HepG2 (cell line): ENCODE results near the gene CA11. TPM values are rescaled to one million over a fixed set of nuclear protein-coding genes. Genes with fewer than 3 reads are reported as not detected.
A peak's percentile ranks its signal among the peaks of the same experiment; 100 is the strongest.

Experiments used
- ATAC-seq: fragments of 200-7000 bp; cut with Tn5 transposase; 3 replicates; pipeline ENCODE4 v1.9.1; 2020; ENCODE audit warnings: mild to moderate bottlenecking, moderate library complexity
- BruUV-seq: library from RNA; stranded (reverse); fragments of 400-500 nt; replicated peaks from 2 replicates; lab custom pipeline; 2021; lab: Mats Ljungman, UMichigan
- CTCF ChIA-PET: fragments of 300-600 bp; formaldehyde crosslinking; extraction: SDS; loops from one replicate; lab custom pipeline; 2021; ENCODE audit warnings: low total read pairs, inconsistent platforms, low intra/inter-chr PET ratio; lab: Yijun Ruan, JAX
- POLR2A ChIA-PET: fragments of 350-600 bp; sonication (Branson Sonifier 250); formaldehyde crosslinking; loops from one replicate; lab custom pipeline; 2020; ENCODE audit warnings: antibody characterized with exemption, inconsistent platforms; lab: Yijun Ruan, JAX
- DNase-seq: peaks from one replicate; pipeline ENCODE4 v3.0.0-alpha.2; 2015; ENCODE audit warnings: low spot score
- FAIRE-seq: peaks from 3 replicates; lab custom pipeline; 2011; peaks lifted over from hg19 to GRCh38; lab: Jason Lieb, UNC
- H2AFZ ChIP-seq: one replicate; pipeline ENCODE4 v1.6.1; 2011; ENCODE audit warnings: low read length, inconsistent platforms
- H3K27ac ChIP-seq: fragments of 300-600 bp; 3 replicates; pipeline ENCODE4 v1.8.0; 2011; ENCODE audit warnings: mixed run types, mild to moderate bottlenecking, mixed read lengths, low read length, inconsistent platforms; ENCODE audit not compliant: insufficient read depth; ENCODE audit errors: extremely low read length
- H3K27me3 ChIP-seq, 2 experiments: fragments of 200-600 bp in 1 of 2; 2 replicates in 1 of 2; 3 replicates in 1 of 2; pipeline versions ENCODE4 v1.6.0 to v1.8.0; 2011; ENCODE audit warnings: low read length in 2 of 2, mild to moderate bottlenecking in 2 of 2, moderate library complexity in 2 of 2, inconsistent platforms in 1 of 2; ENCODE audit not compliant: insufficient read depth in 2 of 2, control insufficient read depth in 1 of 2
- H3K36me3 ChIP-seq, 2 experiments: fragments of 200-600 bp in 1 of 2; replicated peaks in 1 of 2; 2 replicates in 1 of 2; 3 replicates in 1 of 2; pipeline versions ENCODE4 v1.5.1 to v1.8.0; 2011; ENCODE audit warnings: low read length in 2 of 2, inconsistent platforms in 1 of 2; ENCODE audit not compliant: insufficient read depth in 2 of 2, control insufficient read depth in 1 of 2
- H3K4me1 ChIP-seq: 2 replicates; pipeline ENCODE4 v1.5.1; 2012; ENCODE audit warnings: low read length, inconsistent platforms; ENCODE audit not compliant: insufficient read depth
- H3K4me2 ChIP-seq: 2 replicates; pipeline ENCODE4 v1.6.0; 2011; ENCODE audit warnings: low read depth, low read length, inconsistent platforms
- H3K4me3 ChIP-seq, 3 experiments: fragments of 200-600 bp in 1 of 3; sonication (generic), shearing (Covaris generic) in 1 of 3; replicated peaks in 1 of 3; 2 replicates each; pipeline ENCODE4 v1.5.1; 2011 to 2016; ENCODE audit warnings: low read length in 3 of 3, inconsistent platforms in 2 of 3, low read depth in 2 of 3, mild to moderate bottlenecking in 2 of 3, control low read depth in 1 of 3, mixed read lengths in 1 of 3; ENCODE audit not compliant: insufficient read depth in 1 of 3
- H3K79me2 ChIP-seq: one replicate; pipeline ENCODE4 v1.6.1; 2011; ENCODE audit warnings: low read length, inconsistent platforms; ENCODE audit not compliant: insufficient read depth
- H3K9ac ChIP-seq: 2 replicates; pipeline ENCODE4 v1.6.0; 2011; ENCODE audit warnings: mild to moderate bottlenecking, low read depth, low read length, inconsistent platforms; ENCODE audit not compliant: insufficient read depth
- H3K9me3 ChIP-seq: 2 replicates; pipeline ENCODE4 v1.5.1; 2012; ENCODE audit warnings: mild to moderate bottlenecking, low read length
- H4K20me1 ChIP-seq: 2 replicates; pipeline ENCODE4 v1.6.0; 2011; ENCODE audit warnings: inconsistent platforms, mild to moderate bottlenecking, low read length, moderate library complexity; ENCODE audit not compliant: insufficient read depth
- ARNT2 ChIP-seq: sonication (generic); formaldehyde crosslinking; IDR thresholded peaks from 2 replicates; pipeline ENCODE4 v1.8.0; 2022; ENCODE audit warnings: mild to moderate bottlenecking, low read depth, missing genetic modification reagents, moderate library complexity
- EHMT2 ChIP-seq: fragments of 200-600 bp; sonication (generic); IDR thresholded peaks from 2 replicates; pipeline ENCODE4 v1.7.0; 2017; ENCODE audit warnings: antibody characterized with exemption, low read depth, low read length, borderline replicate concordance
- ETV6 ChIP-seq: sonication (generic); formaldehyde crosslinking; conservative IDR thresholded peaks from 2 replicates; pipeline ENCODE4 v1.4.0; 2020; ENCODE audit warnings: missing genetic modification reagents
- FOXO4 ChIP-seq: sonication (generic); formaldehyde crosslinking; conservative IDR thresholded peaks from 2 replicates; pipeline ENCODE4 v1.8.1; 2023; ENCODE audit warnings: missing genetic modification reagents
- GMEB2 ChIP-seq: IDR thresholded peaks from 2 replicates; pipeline ENCODE4 v1.6.1; 2016; ENCODE audit warnings: missing biosample characterization, missing genetic modification reagents, low read depth
- HDAC6 ChIP-seq: fragments of 200-600 bp; sonication (generic); IDR thresholded peaks from 2 replicates; pipeline ENCODE4 v1.7.0; 2017; ENCODE audit warnings: mild to moderate bottlenecking, antibody characterized with exemption, low read length, low read depth
- HOMEZ ChIP-seq: IDR thresholded peaks from 2 replicates; pipeline ENCODE4 v1.6.1; 2016; ENCODE audit warnings: low read depth
- MIER3 ChIP-seq: IDR thresholded peaks from 2 replicates; pipeline ENCODE4 v1.6.1; 2016; ENCODE audit warnings: missing compliant biosample characterization, borderline replicate concordance
- NFE2 ChIP-seq: sonication (generic); formaldehyde crosslinking; IDR thresholded peaks from 2 replicates; pipeline ENCODE4 v1.4.0; 2020; ENCODE audit warnings: missing genetic modification reagents
- NR2F1 ChIP-seq, 2 experiments: fragments of 450-650 bp in 1 of 2; formaldehyde crosslinking in 1 of 2; IDR thresholded peaks; 2 replicates each; pipeline versions ENCODE4 v1.5.0 to v1.6.1; 2016 to 2020; ENCODE audit warnings: mild to moderate bottlenecking in 1 of 2, missing compliant biosample characterization in 1 of 2, missing genetic modification reagents in 1 of 2, moderate library complexity in 1 of 2
- NR2F6 ChIP-seq, 2 experiments: IDR thresholded peaks; 2 replicates each; pipeline ENCODE4 v1.6.1; 2016; ENCODE audit warnings: antibody characterized with exemption in 1 of 2, mild to moderate bottlenecking in 1 of 2
- YY1 ChIP-seq: IDR thresholded peaks from 2 replicates; pipeline ENCODE4 v1.6.1; 2011; ENCODE audit warnings: low read length, low read depth, moderate library complexity, mild to moderate bottlenecking; ENCODE audit not compliant: insufficient read depth, insufficient replicate concordance
- ZNF264 ChIP-seq: sonication (generic); formaldehyde crosslinking; IDR thresholded peaks from 2 replicates; pipeline ENCODE4 v1.4.0; 2020; ENCODE audit warnings: missing genetic modification reagents
- ZNF33B ChIP-seq: sonication (generic); formaldehyde crosslinking; IDR thresholded peaks from 2 replicates; pipeline ENCODE4 v1.5.1; 2020; ENCODE audit warnings: mild to moderate bottlenecking, missing genetic modification reagents
- ZNF460 ChIP-seq: sonication (generic); formaldehyde crosslinking; IDR thresholded peaks from 2 replicates; pipeline ENCODE4 v1.5.1; 2020; ENCODE audit warnings: missing genetic modification reagents, mild to moderate bottlenecking, borderline replicate concordance
- ZNF564 ChIP-seq: sonication (generic); formaldehyde crosslinking; IDR thresholded peaks from 2 replicates; pipeline ENCODE4 v1.8.1; 2023; ENCODE audit warnings: mild to moderate bottlenecking, missing genetic modification reagents
- WGBS: methylation state at CpG from one replicate; pipeline ENCODE4 v1.1.6; 2017; ENCODE audit warnings: low lambda C conversion rate; 5-methylcytosine and 5-hydroxymethylcytosine counted together
- in situ Hi-C: cut with HindIII; loops from 2 replicates; pipeline ENCODE4 v1.10.0; 2017; ENCODE audit warnings: low pct_unique_long_range_greater_than_20kb; ENCODE audit not compliant: extremely low pct_ligation_motif_present
- intact Hi-C: fragments of 100-400 bp; cut with micrococcal nuclease; formaldehyde crosslinking; loops from one replicate; pipeline ENCODE4 v1.10.0; 2022; ENCODE audit not compliant: unreplicated experiment
- polyA plus RNA-seq, 8 experiments: library from polyadenylated mRNA; depleted of rRNA in 3 of 8; stranded (reverse) in 7 of 8; unstranded in 1 of 8; fragments of >200 nt; fragmentation: Illumina TruSeq in 4 of 8; extraction: Trizol in 4 of 8; gene quantifications; 2 replicates each; pipeline versions ENCODE4 v1.2.1 to v1.2.3, GENCODE V29; 2011 to 2016; ENCODE audit warnings: low read depth in 4 of 8, missing spikeins in 1 of 8, mixed read lengths in 1 of 8; ENCODE audit not compliant: insufficient read depth in 1 of 8
- total RNA-seq, 5 experiments: library from RNA; depleted of rRNA; stranded (reverse); fragments of >200 nt; fragmentation: Illumina TruSeq; extraction: Trizol; gene quantifications; 2 replicates each; pipeline ENCODE4 v1.2.3, GENCODE V29; 2016; ENCODE audit warnings: low read depth in 1 of 5

CA11 gene
- total and polyA plus RNA-seq, 2 of the 13 experiments (the other 11 are each of a cell fraction or from before 2014, with no cell fraction given): 0.41 to 0.58 TPM

GRCh38 chr19:48596237-48596636, 49.8 kb downstream of the CA11 start:
- CTCF ChIA-PET: no interaction called here
- intact Hi-C loops: no loop called here
- no peak overlapping the region for H2AFZ ChIP-seq

GRCh38 chr19:48595833-48596232, 50.2 kb downstream of the CA11 start:
- in situ Hi-C loops: no loop called here
- Histone ChIP-seq H3K4me2 (no peak overlapping the region), H3K27ac (no peak overlapping the region), H4K20me1 (no peaks in the 10 kb centered on the region), H3K79me2 (no peaks in the 10 kb centered on the region), H3K4me1 (peaks cover 8% of the 10 kb centered on the region; the same call in 1 of the 2 replicates), H2AFZ (no peak overlapping the region), H3K4me3 (no peak overlapping the region), H3K36me3 (no peaks in the 10 kb centered on the region), H3K27me3 (peaks cover 0 to 12% of the 10 kb centered on the region in 2 experiments; a peak in 3 of 5 replicates), H3K9ac (no peak overlapping the region), H3K9me3 (no peaks in the 10 kb centered on the region)
- no TSS peak for BruUV-seq
- TF ChIP-seq NFE2 (CRISPR knock-in tag): no peak
- no peak for TF ChIP-seq ZNF564
- TF ChIP-seq GMEB2 (CRISPR knock-in tag): no peak
- TF ChIP-seq ZNF460 (CRISPR knock-in tag): no peak
- TF ChIP-seq MIER3: no peak
- TF ChIP-seq HOMEZ (CRISPR knock-in tag): no peak
- no peak for TF ChIP-seq HDAC6
- no peak for TF ChIP-seq FOXO4
- TF ChIP-seq ZNF33B: no peak
- ChIA-PET CTCF (no interaction called here), POLR2A (no interaction called here)
- intact Hi-C loops: no loop called here
- ATAC-seq: no peak
- FAIRE-seq: no peak
- 34% methylated on average over 6 of the region's 6 CpGs for WGBS
- no peak for DNase-seq

More at GRCh38 chr19:48596237-48596636, 49.8 kb downstream of the CA11 start:
- ATAC-seq: no peak
- Histone ChIP-seq H3K9ac (no peak overlapping the region), H3K27me3 (peaks cover 0 to 12% of the 10 kb centered on the region in 2 experiments; a peak in 3 of 5 replicates), H3K9me3 (no peaks in the 10 kb centered on the region), H3K79me2 (no peaks in the 10 kb centered on the region), H3K4me3 (no peak overlapping the region), H3K4me1 (peaks cover 11% of the 10 kb centered on the region; the same call in 1 of the 2 replicates), H3K27ac (no peak overlapping the region)
- in situ Hi-C loops: no loop called here
- WGBS: 75% methylated on average over 2 of the region's 4 CpGs
- no TSS peak for BruUV-seq
- TF ChIP-seq EHMT2 (no peak), ETV6 (no peak), ARNT2 (CRISPR knock-in tag) (no peak), ZNF264 (no peak), YY1 (no peak), NR2F1 (CRISPR knock-in tag; IDR thresholded peaks at IDR 0.05) (peak in 1 of 2 experiments; percentile 47; a peak in 1 of 4 replicates), NR2F6 (IDR thresholded peaks at IDR 0.05) (peak; percentile 25; the same call in 1 of the 2 replicates), NR2F6 (CRISPR knock-in tag; IDR thresholded peaks at IDR 0.05) (no peak)
- TF ChIP-seq, all 625 proteins: peak for 2
- DNase-seq (no peak), FAIRE-seq (no peak)
- POLR2A ChIA-PET: no interaction called here
- no peaks in the 10 kb centered on the region for H3K36me3 ChIP-seq
- H3K4me2 ChIP-seq: no peak overlapping the region
- no peaks in the 10 kb centered on the region for H4K20me1 ChIP-seq
